Stimulated activated CD4-positive, alpha-beta T cell treated with anti-CD3 and anti-CD28 coated beads, TNF-alpha, amount 100 ng/mL, for 48 hours (primary cell): ENCODE data around the gene IFIT1B.
"Not testable (repeated sequence)": the region's sequence is repeated elsewhere in the genome, so short reads cannot be mapped to it uniquely, and the experiment has no call there.

ENCODE experiments used
- DNase-seq, 3 donors: peaks; one replicate each; pipeline ENCODE4 v3.0.0-alpha.2; 2020; ENCODE audit warnings: low read depth in 3 of 3

The IFIT1B gene

GRCh38 chr10:89348975-89349374 lies 28.9 kb upstream of the IFIT1B start:
- DNase-seq = no peak

GRCh38 chr10:89350631-89351315 lies 27.1 kb upstream of the IFIT1B start:
- not testable (repeated sequence) for DNase-seq

- no peak for DNase-seq
Observed at GRCh38 chr10:89351412-89351779, 26.5 kb upstream of the IFIT1B start.

- DNase-seq = no peak
Observed at GRCh38 chr10:89351780-89352597, 25.9 kb upstream of the IFIT1B start.

- no peak for DNase-seq
Observed at GRCh38 chr10:89352802-89353201, 25.1 kb upstream of the IFIT1B start.

GRCh38 chr10:89355394-89355931 lies 22.4 kb upstream of the IFIT1B start:
- no peak for DNase-seq

- no peak for DNase-seq
Observed at GRCh38 chr10:89357096-89357495, 20.8 kb upstream of the IFIT1B start.

- DNase-seq = no peak
Observed at GRCh38 chr10:89357975-89358374, 19.9 kb upstream of the IFIT1B start.

- DNase-seq = no peak
Observed at GRCh38 chr10:89360157-89360556, 17.7 kb upstream of the IFIT1B start.

- no peak for DNase-seq
Observed at GRCh38 chr10:89362929-89363328, 14.9 kb upstream of the IFIT1B start.

GRCh38 chr10:89363729-89364442 lies 14.0 kb upstream of the IFIT1B start:
- DNase-seq = no peak

GRCh38 chr10:89364531-89364930 lies 13.3 kb upstream of the IFIT1B start:
- no peak for DNase-seq

GRCh38 chr10:89367529-89367928 lies 10.3 kb upstream of the IFIT1B start:
- DNase-seq = no peak

GRCh38 chr10:89368129-89368528 lies 9.7 kb upstream of the IFIT1B start:
- DNase-seq = no peak

- DNase-seq = no peak
Observed at GRCh38 chr10:89369156-89370105, 8.4 kb upstream of the IFIT1B start.

- DNase-seq = no peak
Observed at GRCh38 chr10:89371079-89371478, 6.8 kb upstream of the IFIT1B start.

- DNase-seq = no peak
Observed at GRCh38 chr10:89371987-89372386, 5.9 kb upstream of the IFIT1B start.

GRCh38 chr10:89373916-89374711 lies 3.7 kb upstream of the IFIT1B start:
- no peak for DNase-seq

- DNase-seq = no peak
Observed at GRCh38 chr10:89374713-89375141, 3.1 kb upstream of the IFIT1B start.

- DNase-seq = no peak
Observed at GRCh38 chr10:89379103-89379502, 1.2 kb downstream of the IFIT1B start.
